GM12874 (cell line): ENCODE measurements around the gene CWC22.

Experiments used
- CTCF ChIP-seq: IDR thresholded peaks from 2 replicates; pipeline ENCODE4 v1.5.1; 2011; ENCODE audit warnings: low read depth, mild to moderate bottlenecking, control low read depth, low read length, moderate library complexity; ENCODE audit not compliant: insufficient read depth

The CWC22 gene

GRCh38 chr2:180012523-180012922, 5.4 kb upstream of the CWC22 start:
- no peak for TF ChIP-seq CTCF

GRCh38 chr2:180010701-180011100, 3.6 kb upstream of the CWC22 start:
- no peak for TF ChIP-seq CTCF

- TF ChIP-seq CTCF = no peak
Measured at GRCh38 chr2:180006231-180006630, 866 bp downstream of the CWC22 start.

- no peak for TF ChIP-seq CTCF
Measured at GRCh38 chr2:180004731-180005130, 2.4 kb downstream of the CWC22 start.

GRCh38 chr2:180003559-180003958, 3.5 kb downstream of the CWC22 start:
- TF ChIP-seq CTCF = no peak

- no peak for TF ChIP-seq CTCF
Measured at GRCh38 chr2:180003073-180003472, 4.0 kb downstream of the CWC22 start.

- no peak for TF ChIP-seq CTCF
Measured at GRCh38 chr2:180002198-180002770, 4.8 kb downstream of the CWC22 start.
